A549 (cell line): ENCODE measurements around the gene PIGX.

ENCODE experiments used
- CBX8 ChIP-seq: fragments of 200-600 bp; sonication (generic); IDR thresholded peaks from 2 replicates; pipeline ENCODE4 v1.6.1; 2016
- CEBPB ChIP-seq, 2 experiments: fragments of >200 bp in 1 of 2; sonication (Bioruptor Twin) in 1 of 2; formaldehyde crosslinking in 1 of 2; IDR thresholded peaks; 2 replicates each; pipeline ENCODE4 v1.6.1; 2012 to 2016
- CHD4 ChIP-seq: fragments of 200-600 bp; sonication (generic); IDR thresholded peaks from 2 replicates; pipeline ENCODE4 v1.6.1; 2016; ENCODE audit warnings: antibody characterized with exemption, mild to moderate bottlenecking, borderline replicate concordance
- MAZ ChIP-seq: fragments of 150-350 bp; IDR thresholded peaks from 2 replicates; pipeline ENCODE4 v1.6.1; 2014; ENCODE audit warnings: antibody characterized with exemption, low read depth, low read length, borderline replicate concordance
- MYC ChIP-seq: IDR thresholded peaks from 2 replicates; pipeline ENCODE4 v1.6.1; 2012; ENCODE audit warnings: mild to moderate bottlenecking, inconsistent platforms, low read length, improper control_type of control experiment, borderline replicate concordance
- NR3C1 ChIP-seq: fragments of >200 bp; sonication (Bioruptor Twin); formaldehyde crosslinking; IDR thresholded peaks from 3 replicates; pipeline ENCODE4 v1.6.1; 2017
- POLR2A ChIP-seq: IDR thresholded peaks from 2 replicates; pipeline ENCODE4 v1.6.1; 2012; ENCODE audit warnings: mild to moderate bottlenecking, low read length
- RAD21 ChIP-seq, 2 experiments: fragments of >200 bp in 1 of 2; sonication (Bioruptor Twin) in 1 of 2; formaldehyde crosslinking in 1 of 2; IDR thresholded peaks in 1 of 2; conservative IDR thresholded peaks in 1 of 2; 2 replicates in 1 of 2; 3 replicates in 1 of 2; pipeline ENCODE4 v1.6.1; 2012 to 2018; ENCODE audit warnings: inconsistent platforms in 1 of 2
- RCOR1 ChIP-seq: fragments of 150-350 bp; IDR thresholded peaks from 2 replicates; pipeline ENCODE4 v1.6.1; 2014; ENCODE audit warnings: antibody characterized with exemption, low read length, low read depth
- RNF2 ChIP-seq: fragments of 200-600 bp; sonication (generic); IDR thresholded peaks from 2 replicates; pipeline ENCODE4 v1.6.1; 2016; ENCODE audit warnings: low read depth, mild to moderate bottlenecking, antibody characterized with exemption, moderate library complexity, borderline replicate concordance
- SMC3 ChIP-seq: fragments of >200 bp; sonication (Bioruptor Twin); formaldehyde crosslinking; IDR thresholded peaks from 3 replicates; pipeline ENCODE4 v1.6.1; 2018; ENCODE audit warnings: inconsistent platforms
- TF ChIP-seq, protein P1 (sequence below): fragments of >200 bp; sonication (Bioruptor Twin); formaldehyde crosslinking; IDR thresholded peaks from 3 replicates; pipeline ENCODE4 v1.5.1; 2016
- TF ChIP-seq, protein P2 (sequence below): fragments of 250-450 bp; sonication (Bioruptor Pico); IDR thresholded peaks from 2 replicates; pipeline ENCODE4 v1.5.0; 2021; ENCODE audit warnings: mild to moderate bottlenecking, moderate library complexity, borderline replicate concordance
- TF ChIP-seq, protein P3 (sequence below): fragments of 450-650 bp; IDR thresholded peaks from 2 replicates; pipeline ENCODE4 v1.6.1; 2014; ENCODE audit warnings: antibody characterized with exemption

DNA sequence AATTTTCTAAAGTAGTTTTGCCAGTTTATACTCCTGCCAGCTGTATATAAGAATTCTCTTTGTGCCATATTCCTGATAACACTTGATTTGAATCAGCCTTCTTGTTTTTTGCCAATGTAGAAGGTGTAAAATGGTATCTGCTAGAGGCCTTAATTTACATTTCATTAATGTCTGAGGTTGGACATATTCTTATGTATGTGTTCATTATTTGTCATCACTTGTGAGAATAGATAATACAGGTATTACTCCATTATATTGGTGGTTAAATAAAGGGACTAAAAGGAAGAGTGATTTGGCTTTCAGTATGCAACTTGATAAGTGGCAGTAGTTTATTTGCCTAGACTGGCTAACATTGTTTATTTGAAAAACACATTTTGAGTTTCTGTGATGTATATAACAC is 53.3 kb downstream of the PIGX start:
- TF ChIP-seq POLR2A (no peak), RAD21 (conservative IDR thresholded peaks at IDR 0.05 in 1 of 2, IDR thresholded peaks at IDR 0.05 in 1 of 2) (no peak), SMC3 (no peak), NR3C1 (no peak), MAZ (no peak), CEBPB (IDR thresholded peaks at IDR 0.05) (no peak), CHD4 (no peak), MYC (no peak), RNF2 (no peak), RCOR1 (no peak), CBX8 (no peak)
- TF ChIP-seq, protein P1, sequence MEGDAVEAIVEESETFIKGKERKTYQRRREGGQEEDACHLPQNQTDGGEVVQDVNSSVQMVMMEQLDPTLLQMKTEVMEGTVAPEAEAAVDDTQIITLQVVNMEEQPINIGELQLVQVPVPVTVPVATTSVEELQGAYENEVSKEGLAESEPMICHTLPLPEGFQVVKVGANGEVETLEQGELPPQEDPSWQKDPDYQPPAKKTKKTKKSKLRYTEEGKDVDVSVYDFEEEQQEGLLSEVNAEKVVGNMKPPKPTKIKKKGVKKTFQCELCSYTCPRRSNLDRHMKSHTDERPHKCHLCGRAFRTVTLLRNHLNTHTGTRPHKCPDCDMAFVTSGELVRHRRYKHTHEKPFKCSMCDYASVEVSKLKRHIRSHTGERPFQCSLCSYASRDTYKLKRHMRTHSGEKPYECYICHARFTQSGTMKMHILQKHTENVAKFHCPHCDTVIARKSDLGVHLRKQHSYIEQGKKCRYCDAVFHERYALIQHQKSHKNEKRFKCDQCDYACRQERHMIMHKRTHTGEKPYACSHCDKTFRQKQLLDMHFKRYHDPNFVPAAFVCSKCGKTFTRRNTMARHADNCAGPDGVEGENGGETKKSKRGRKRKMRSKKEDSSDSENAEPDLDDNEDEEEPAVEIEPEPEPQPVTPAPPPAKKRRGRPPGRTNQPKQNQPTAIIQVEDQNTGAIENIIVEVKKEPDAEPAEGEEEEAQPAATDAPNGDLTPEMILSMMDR = no peak
- TF ChIP-seq, protein P2, sequence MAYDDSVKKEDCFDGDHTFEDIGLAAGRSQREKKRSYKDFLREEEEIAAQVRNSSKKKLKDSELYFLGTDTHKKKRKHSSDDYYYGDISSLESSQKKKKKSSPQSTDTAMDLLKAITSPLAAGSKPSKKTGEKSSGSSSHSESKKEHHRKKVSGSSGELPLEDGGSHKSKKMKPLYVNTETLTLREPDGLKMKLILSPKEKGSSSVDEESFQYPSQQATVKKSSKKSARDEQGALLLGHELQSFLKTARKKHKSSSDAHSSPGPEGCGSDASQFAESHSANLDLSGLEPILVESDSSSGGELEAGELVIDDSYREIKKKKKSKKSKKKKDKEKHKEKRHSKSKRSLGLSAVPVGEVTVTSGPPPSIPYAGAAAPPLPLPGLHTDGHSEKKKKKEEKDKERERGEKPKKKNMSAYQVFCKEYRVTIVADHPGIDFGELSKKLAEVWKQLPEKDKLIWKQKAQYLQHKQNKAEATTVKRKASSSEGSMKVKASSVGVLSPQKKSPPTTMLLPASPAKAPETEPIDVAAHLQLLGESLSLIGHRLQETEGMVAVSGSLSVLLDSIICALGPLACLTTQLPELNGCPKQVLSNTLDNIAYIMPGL = no peak
- TF ChIP-seq, protein P3, sequence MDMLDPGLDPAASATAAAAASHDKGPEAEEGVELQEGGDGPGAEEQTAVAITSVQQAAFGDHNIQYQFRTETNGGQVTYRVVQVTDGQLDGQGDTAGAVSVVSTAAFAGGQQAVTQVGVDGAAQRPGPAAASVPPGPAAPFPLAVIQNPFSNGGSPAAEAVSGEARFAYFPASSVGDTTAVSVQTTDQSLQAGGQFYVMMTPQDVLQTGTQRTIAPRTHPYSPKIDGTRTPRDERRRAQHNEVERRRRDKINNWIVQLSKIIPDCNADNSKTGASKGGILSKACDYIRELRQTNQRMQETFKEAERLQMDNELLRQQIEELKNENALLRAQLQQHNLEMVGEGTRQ = no peak
